Right lobe of liver (tissue), 4 donors: Measurements from ENCODE around the gene SLC12A3.

ENCODE experiments used
- POLR2A ChIP-seq: fragments of 450-650 bp; IDR thresholded peaks from one replicate; pipeline ENCODE4 v1.6.1; 2017; ENCODE audit warnings: antibody characterized with exemption, mild to moderate bottlenecking
- TF ChIP-seq, protein P1 (sequence below), 4 donors: fragments of 200-600 bp in 3 of 4; fragments of 450-650 bp in 1 of 4; IDR thresholded peaks; one replicate each; pipeline versions ENCODE4 v1.5.1 to v1.8.0; 2016 to 2022; ENCODE audit warnings: antibody characterized with exemption in 4 of 4, mild to moderate bottlenecking in 2 of 4
- donor health status: DM: no; HTN: no; CAD: no.
- donor health status: DM: no; HTN: no; CAD: no.
- donor health status: DM: no; HTN: yes; CAD: no.

DNA sequence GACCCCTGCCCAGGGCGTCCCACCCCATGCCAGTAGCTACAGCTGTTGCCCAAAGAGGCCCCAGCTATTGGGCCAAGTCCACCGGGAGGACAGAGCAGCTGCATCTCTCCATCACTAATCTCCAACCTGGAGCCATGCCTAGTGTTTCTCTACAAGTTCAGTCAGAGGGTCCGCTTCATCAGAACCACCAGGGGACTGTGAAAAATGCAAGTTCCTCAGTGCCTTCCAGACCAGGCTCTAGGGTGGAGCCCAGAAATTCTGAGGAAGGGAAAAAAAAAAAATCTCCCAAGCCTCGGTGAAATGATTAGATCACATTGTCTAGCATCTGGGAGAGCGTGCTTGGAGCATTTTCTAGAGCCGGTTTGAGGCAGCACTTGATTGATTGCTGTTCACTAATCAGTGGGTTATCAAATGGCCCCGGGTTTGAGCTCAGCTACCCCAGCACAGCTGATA lies 44.5 kb downstream of the SLC12A3 start:
- TF ChIP-seq, protein P1, sequence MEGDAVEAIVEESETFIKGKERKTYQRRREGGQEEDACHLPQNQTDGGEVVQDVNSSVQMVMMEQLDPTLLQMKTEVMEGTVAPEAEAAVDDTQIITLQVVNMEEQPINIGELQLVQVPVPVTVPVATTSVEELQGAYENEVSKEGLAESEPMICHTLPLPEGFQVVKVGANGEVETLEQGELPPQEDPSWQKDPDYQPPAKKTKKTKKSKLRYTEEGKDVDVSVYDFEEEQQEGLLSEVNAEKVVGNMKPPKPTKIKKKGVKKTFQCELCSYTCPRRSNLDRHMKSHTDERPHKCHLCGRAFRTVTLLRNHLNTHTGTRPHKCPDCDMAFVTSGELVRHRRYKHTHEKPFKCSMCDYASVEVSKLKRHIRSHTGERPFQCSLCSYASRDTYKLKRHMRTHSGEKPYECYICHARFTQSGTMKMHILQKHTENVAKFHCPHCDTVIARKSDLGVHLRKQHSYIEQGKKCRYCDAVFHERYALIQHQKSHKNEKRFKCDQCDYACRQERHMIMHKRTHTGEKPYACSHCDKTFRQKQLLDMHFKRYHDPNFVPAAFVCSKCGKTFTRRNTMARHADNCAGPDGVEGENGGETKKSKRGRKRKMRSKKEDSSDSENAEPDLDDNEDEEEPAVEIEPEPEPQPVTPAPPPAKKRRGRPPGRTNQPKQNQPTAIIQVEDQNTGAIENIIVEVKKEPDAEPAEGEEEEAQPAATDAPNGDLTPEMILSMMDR (IDR thresholded peaks at IDR 0.05): no peak
- no peak for TF ChIP-seq POLR2A
